Activated CD8-positive, alpha-beta memory T cell treated with anti-CD3 and anti-CD28 coated beads for 1 hour (primary cell): ENCODE data around the gene GAP43.

ENCODE experiments used
- DNase-seq, 2 donors: peaks; one replicate each; pipeline ENCODE4 v3.0.0-alpha.2; 2020; ENCODE audit warnings: low read depth in 1 of 2; ENCODE audit errors: extremely low read depth in 1 of 2

Gene GAP43

GRCh38 chr3:115623044-115623868, at the start of gene GAP43:
GAP43 (plus strand) TSS chr3:115623510; CDS start chr3:115623690, 180 bp downstream.
- no peak for DNase-seq

- DNase-seq, result no peak
Measured at GRCh38 chr3:115576325-115576875, 46.9 kb upstream of the GAP43 start.

- DNase-seq, result no peak
Measured at GRCh38 chr3:115577000-115577399, 46.3 kb upstream of the GAP43 start.

GRCh38 chr3:115578331-115578730, 45.0 kb upstream of the GAP43 start:
- DNase-seq, result no peak

GRCh38 chr3:115580566-115580965, 42.7 kb upstream of the GAP43 start:
- no peak for DNase-seq

GRCh38 chr3:115581362-115582135, 41.8 kb upstream of the GAP43 start:
- no peak for DNase-seq

- DNase-seq, result no peak
Measured at GRCh38 chr3:115588201-115589115, 34.9 kb upstream of the GAP43 start.

GRCh38 chr3:115590873-115591272, 32.4 kb upstream of the GAP43 start:
- no peak for DNase-seq

- DNase-seq, result no peak
Measured at GRCh38 chr3:115595611-115596275, 27.6 kb upstream of the GAP43 start.

GRCh38 chr3:115598216-115598615, 25.1 kb upstream of the GAP43 start:
- DNase-seq, result no peak

GRCh38 chr3:115602194-115602593, 21.1 kb upstream of the GAP43 start:
- DNase-seq, result no peak

- DNase-seq, result no peak
Measured at GRCh38 chr3:115611630-115612029, 11.7 kb upstream of the GAP43 start.

GRCh38 chr3:115615001-115615814, 8.1 kb upstream of the GAP43 start:
- no peak for DNase-seq

GRCh38 chr3:115616461-115616860, 6.8 kb upstream of the GAP43 start:
- DNase-seq, result no peak

GRCh38 chr3:115617591-115617990, 5.7 kb upstream of the GAP43 start:
- no peak for DNase-seq

GRCh38 chr3:115624029-115624741, 875 bp downstream of the GAP43 start:
- DNase-seq, result no peak

GRCh38 chr3:115624901-115625300, 1.6 kb downstream of the GAP43 start:
- no peak for DNase-seq

GRCh38 chr3:115626006-115626409, 2.7 kb downstream of the GAP43 start:
- DNase-seq, result no peak

GRCh38 chr3:115626721-115627120, 3.4 kb downstream of the GAP43 start:
- no peak for DNase-seq
